ENCODE measurements around the gene EXOSC2. TPM values are rescaled to one million over a fixed set of nuclear protein-coding genes. Genes with fewer than 3 reads are reported as not detected.
"Not testable (repeated sequence)": the region's sequence is repeated elsewhere in the genome, so short reads cannot be mapped to it uniquely, and the experiment has no call there.

Gene EXOSC2
- total RNA-seq, 4 donors from 2014 or later, result 9.3 to 21.7 (median 12.0) TPM

DNA sequence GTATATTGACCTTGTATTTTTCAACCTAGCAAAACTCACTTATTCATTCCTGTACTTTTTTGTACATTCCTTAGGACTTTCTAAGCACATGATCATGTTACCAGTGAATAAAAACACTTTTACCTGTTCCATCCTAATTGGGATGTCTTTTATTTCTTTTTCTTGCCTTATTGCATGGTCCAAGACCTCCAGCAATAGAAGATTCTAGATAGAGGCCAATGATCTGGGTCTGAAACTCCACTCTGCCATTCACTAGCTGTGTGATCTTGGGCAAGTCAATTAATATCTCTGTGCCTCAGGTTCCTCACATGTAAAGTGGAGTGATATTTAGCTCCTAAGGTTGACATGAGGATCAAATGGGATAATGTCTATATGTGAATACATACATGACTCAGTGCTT lies 8.5 kb upstream of the EXOSC2 start:
- DNase-seq, result no peak
- no peak overlapping the region for H3K4me3 ChIP-seq
- in situ Hi-C loops (cut with MboI; ENCODE audit: low sequenced_read_pairs in 4 of 4) (loop anchor here in 3 of 4 donors (5.0 kb wide), 2 partner anchors 218 to 228 kb away; no protein-coding TSS in a partner anchor), intact Hi-C loops (cut with DNase I; ENCODE audit: low total_unique reads) (no loop called here)
- peaks cover 6 to 8% of the 10 kb centered on the region in 2 donors for H3K4me1 ChIP-seq
- TF ChIP-seq POLR2A (IDR thresholded peaks at IDR 0.05), result no peak
- TF ChIP-seq CTCF (IDR thresholded peaks at IDR 0.05 in 4 of 5, conservative IDR thresholded peaks at IDR 0.05 in 1 of 5), result no peak
- ATAC-seq, result no peak
- H3K9me3 ChIP-seq, result no peaks in the 10 kb centered on the region
- H3K27ac ChIP-seq, result no peak overlapping the region
- no peaks in the 10 kb centered on the region for H3K36me3 ChIP-seq
- H3K27me3 ChIP-seq, result no peaks in the 10 kb centered on the region

- H3K4me1 ChIP-seq; H3K4me3 ChIP-seq; ATAC-seq; H3K36me3 ChIP-seq; H3K9me3 ChIP-seq; H3K27me3 ChIP-seq; intact Hi-C loops (cut with DNase I; ENCODE audit: low total_unique reads); H3K27ac ChIP-seq; DNase-seq: not testable (repeated sequence)
- in situ Hi-C loops (cut with MboI; ENCODE audit: low sequenced_read_pairs in 4 of 4), result loop anchor here in 3 of 4 donors (5.0 kb wide), 2 partner anchors 219 to 229 kb away; no protein-coding TSS in a partner anchor
Observed at GRCh38 chr9:130685945-130686344, 7.6 kb upstream of the EXOSC2 start.

DNA sequence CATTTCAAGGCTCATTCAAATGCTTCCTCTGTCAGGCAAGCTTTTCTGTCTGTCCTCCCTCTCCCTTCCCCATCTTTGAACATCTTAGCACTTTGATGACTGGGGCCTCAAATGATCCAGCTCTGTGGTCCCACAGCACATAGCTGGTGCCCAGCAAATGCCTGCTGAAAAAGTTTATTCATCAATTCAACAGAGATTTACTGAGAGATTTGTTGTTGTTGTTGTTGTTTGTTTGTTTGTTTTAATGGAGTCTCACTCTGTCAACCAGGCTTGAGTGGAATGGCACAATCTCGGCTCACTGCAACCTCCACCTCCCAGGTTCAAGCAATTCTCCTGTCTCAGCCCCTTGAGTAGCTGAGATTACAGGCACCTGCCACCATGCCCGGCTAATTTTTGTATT lies 6.0 kb upstream of the EXOSC2 start:
- intact Hi-C loops (cut with DNase I; ENCODE audit: low total_unique reads) (no loop called here), in situ Hi-C loops (cut with MboI; ENCODE audit: low sequenced_read_pairs in 4 of 4) (loop anchor here in 3 of 4 donors (5.0 kb wide), 2 partner anchors 220 to 230 kb away; no protein-coding TSS in a partner anchor)
- Histone ChIP-seq H3K27me3 (no peaks in the 10 kb centered on the region), H3K4me1 (peaks cover 0 to 3% of the 10 kb centered on the region in 2 donors), H3K4me3 (no peak overlapping the region), H3K27ac (no peak overlapping the region), H3K36me3 (no peaks in the 10 kb centered on the region), H3K9me3 (no peaks in the 10 kb centered on the region)
- TF ChIP-seq CTCF (IDR thresholded peaks at IDR 0.05 in 4 of 5, conservative IDR thresholded peaks at IDR 0.05 in 1 of 5) (no peak), POLR2A (IDR thresholded peaks at IDR 0.05) (no peak)
- ATAC-seq, result no peak
- DNase-seq, result no peak

GRCh38 chr9:130688072-130688471 lies 5.5 kb upstream of the EXOSC2 start:
- H3K36me3 ChIP-seq, result no peaks in the 10 kb centered on the region

GRCh38 chr9:130689572-130689936 lies 4.0 kb upstream of the EXOSC2 start:
- no peaks in the 10 kb centered on the region for H3K27me3 ChIP-seq
- H3K27ac ChIP-seq, result peak overlapping the region; percentile 51 to 79 (median 72)
- DNase-seq (no peak), ATAC-seq (no peak)
- intact Hi-C loops (cut with DNase I; ENCODE audit: low total_unique reads), result no loop called here
- TF ChIP-seq CTCF (IDR thresholded peaks at IDR 0.05 in 4 of 5, conservative IDR thresholded peaks at IDR 0.05 in 1 of 5), result no peak
- TF ChIP-seq POLR2A (IDR thresholded peaks at IDR 0.05), result no peak
- no peaks in the 10 kb centered on the region for H3K9me3 ChIP-seq
- peak overlapping the region; percentile 30 to 57 (median 42) for H3K4me3 ChIP-seq
- in situ Hi-C loops (cut with MboI; ENCODE audit: low sequenced_read_pairs in 4 of 4), result loop anchor here in 3 of 4 donors (5.0 kb wide), 2 partner anchors 222 to 232 kb away; no protein-coding TSS in a partner anchor
- H3K4me1 ChIP-seq, result peaks cover 7 to 15% of the 10 kb centered on the region in 2 donors
- no peaks in the 10 kb centered on the region for H3K36me3 ChIP-seq

More at GRCh38 chr9:130688072-130688471, 5.5 kb upstream of the EXOSC2 start:
- intact Hi-C loops (cut with DNase I; ENCODE audit: low total_unique reads) (no loop called here), in situ Hi-C loops (cut with MboI; ENCODE audit: low sequenced_read_pairs in 4 of 4) (loop anchor here in 3 of 4 donors (5.0 kb wide), 2 partner anchors 221 to 231 kb away; no protein-coding TSS in a partner anchor)
- Histone ChIP-seq H3K27me3 (no peaks in the 10 kb centered on the region), H3K9me3 (no peaks in the 10 kb centered on the region), H3K4me1 (peaks cover 0 to 8% of the 10 kb centered on the region in 2 donors), H3K27ac (no peak overlapping the region), H3K4me3 (no peak overlapping the region)
- DNase-seq (no peak), ATAC-seq (no peak)
- no peak for TF ChIP-seq POLR2A (IDR thresholded peaks at IDR 0.05)
- no peak for TF ChIP-seq CTCF (IDR thresholded peaks at IDR 0.05 in 4 of 5, conservative IDR thresholded peaks at IDR 0.05 in 1 of 5)

All from gastrocnemius medialis (tissue), 4 donors.